Keratinocyte (primary cell): ENCODE data around the gene MS4A14. TPM values are rescaled to one million over a fixed set of nuclear protein-coding genes. Genes with fewer than 3 reads are reported as not detected.

Source experiments
- DNase-seq: peaks from one replicate; pipeline ENCODE4 v3.0.0-alpha.2; 2011; ENCODE audit warnings: low read depth, missing footprints, low spot score
- FAIRE-seq: peaks from 2 replicates; lab custom pipeline; 2011; peaks lifted over from hg19 to GRCh38; lab: Jason Lieb, UNC
- H2AFZ ChIP-seq: 2 replicates; pipeline ENCODE4 v1.6.0; 2012; ENCODE audit warnings: low read length, control low read depth, inconsistent platforms; ENCODE audit not compliant: control insufficient read depth
- H3K27ac ChIP-seq: 2 replicates; pipeline ENCODE4 v1.5.1; 2011; ENCODE audit warnings: low read length; ENCODE audit not compliant: control insufficient read depth, insufficient read depth
- H3K27me3 ChIP-seq: 3 replicates; pipeline ENCODE4 v1.6.0; 2011; ENCODE audit warnings: low read length; ENCODE audit not compliant: control insufficient read depth, insufficient read depth; ENCODE audit errors: extremely low read depth
- H3K36me3 ChIP-seq, 2 experiments: 2 replicates in 1 of 2; 3 replicates in 1 of 2; pipeline ENCODE4 v1.5.1; 2011; ENCODE audit warnings: low read length in 2 of 2, mild to moderate bottlenecking in 1 of 2; ENCODE audit not compliant: control insufficient read depth in 2 of 2, insufficient read depth in 2 of 2; ENCODE audit errors: extremely low read depth in 1 of 2
- H3K4me1 ChIP-seq: 3 replicates; pipeline ENCODE4 v1.5.1; 2011; ENCODE audit warnings: low read length; ENCODE audit not compliant: control insufficient read depth, insufficient read depth; ENCODE audit errors: extremely low read depth
- H3K4me2 ChIP-seq: 3 replicates; pipeline ENCODE4 v1.6.0; 2011; ENCODE audit warnings: low read depth, low read length; ENCODE audit not compliant: control insufficient read depth, insufficient read depth; ENCODE audit errors: extremely low read depth
- H3K4me3 ChIP-seq, 3 experiments: fragments of 200-600 bp in 1 of 3; sonication (generic) in 1 of 3; 2 replicates in 2 of 3; 3 replicates in 1 of 3; pipeline ENCODE4 v1.5.1; 2011 to 2016; ENCODE audit warnings: low read length in 3 of 3, mild to moderate bottlenecking in 3 of 3, control low read depth in 2 of 3, inconsistent platforms in 1 of 3, low read depth in 1 of 3, mixed read lengths in 1 of 3, mixed run types in 1 of 3, moderate library complexity in 1 of 3; ENCODE audit not compliant: control insufficient read depth in 2 of 3, insufficient read depth in 2 of 3; ENCODE audit errors: extremely low read depth in 1 of 3
- H3K79me2 ChIP-seq: 2 replicates; pipeline ENCODE4 v1.6.0; 2012; ENCODE audit warnings: low read length; ENCODE audit not compliant: control insufficient read depth, insufficient read depth
- H3K9ac ChIP-seq: 3 replicates; pipeline ENCODE4 v1.6.0; 2011; ENCODE audit warnings: low read length; ENCODE audit not compliant: control insufficient read depth, insufficient read depth; ENCODE audit errors: extremely low read depth
- H3K9me1 ChIP-seq: 3 replicates; pipeline ENCODE4 v1.6.0; 2011; ENCODE audit warnings: low read length; ENCODE audit not compliant: control insufficient read depth, insufficient read depth; ENCODE audit errors: extremely low read depth
- H3K9me3 ChIP-seq: 2 replicates; pipeline ENCODE4 v1.5.1; 2012; ENCODE audit warnings: low read depth, low read length; ENCODE audit not compliant: control insufficient read depth
- H4K20me1 ChIP-seq: 3 replicates; pipeline ENCODE4 v1.6.0; 2011; ENCODE audit warnings: low read length; ENCODE audit not compliant: control insufficient read depth, insufficient read depth; ENCODE audit errors: extremely low read depth
- EZH2 ChIP-seq: IDR thresholded peaks from one replicate; pipeline ENCODE4 v1.6.1; 2012; ENCODE audit warnings: inconsistent platforms, mild to moderate bottlenecking, low read length, moderate library complexity
- dilution Hi-C: fragments of 300-500 bp; cut with MboI; formaldehyde crosslinking; loops from one replicate; pipeline ENCODE4 v1.7.0; 2020; ENCODE audit warnings: low sequenced_read_pairs; ENCODE audit not compliant: extremely low pct_ligation_motif_present
- polyA plus RNA-seq, 5 experiments: library from polyadenylated mRNA; depleted of rRNA in 3 of 5; stranded (reverse) in 3 of 5; stranded (forward) in 1 of 5; unstranded in 1 of 5; fragments of >200 nt; gene quantifications; 1 replicate in 1 of 5; 2 replicates in 3 of 5; 3 replicates in 1 of 5; pipeline versions ENCODE4 v1.2.1 to v1.2.3, GENCODE V29; 2011 to 2012; ENCODE audit warnings: missing spikeins in 2 of 5, low read depth in 1 of 5, low replicate concordance in 1 of 5
- TF ChIP-seq, protein P1 (sequence below), 3 experiments: IDR thresholded peaks in 1 of 3; conservative IDR thresholded peaks in 1 of 3; optimal IDR thresholded peaks in 1 of 3; 2 replicates in 2 of 3; 3 replicates in 1 of 3; pipeline versions ENCODE3 to v1.5.1; 2011; ENCODE audit warnings: low read length in 3 of 3, mild to moderate bottlenecking in 3 of 3, moderate library complexity in 2 of 3, control low read depth in 1 of 3, inconsistent platforms in 1 of 3; ENCODE audit not compliant: insufficient read depth in 2 of 3; ENCODE audit errors: extremely low read depth in 1 of 3

The MS4A14 gene
- polyA plus RNA-seq, 1 donor (not counting 4 experiments of a cell fraction or from before 2014, with no cell fraction given) = not detected

DNA sequence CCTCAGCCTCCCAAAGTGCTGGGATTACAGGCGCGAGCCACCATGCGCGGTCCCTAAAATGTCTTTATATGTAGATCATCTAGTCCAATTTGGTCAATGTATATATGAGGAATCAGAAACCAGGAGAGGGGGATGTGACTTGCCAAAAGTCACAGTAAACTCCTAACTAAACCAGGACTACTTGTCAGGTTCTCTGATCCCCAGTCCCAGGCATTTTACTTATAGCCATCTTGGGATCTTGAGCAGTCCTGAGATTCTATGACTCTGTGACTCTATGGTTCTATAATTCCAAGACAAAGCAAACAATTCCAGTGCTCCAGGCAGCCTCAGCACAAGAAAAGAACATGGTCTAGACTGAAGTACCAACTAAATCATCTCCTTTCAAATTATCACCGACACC is 33.0 kb downstream of the MS4A14 start, which contains the start of gene MS4A5:
MS4A5 (plus strand) TSS at position 301 of the 400 bp plus-strand sequence. CDS start 103 bp downstream, outside the sequence.
- no peak within 1 kb of the TSS for H2AFZ ChIP-seq
- FAIRE-seq (no peak), DNase-seq (no peak)
- H3K27me3 ChIP-seq = no peaks in the 10 kb centered on the region
- H3K9me3 ChIP-seq = no peaks in the 10 kb centered on the region
- H3K27ac ChIP-seq = no peak within 1 kb of the TSS
- no peaks in the 10 kb centered on the region for H3K4me1 ChIP-seq
- no peak within 1 kb of the TSS for H3K4me2 ChIP-seq
- dilution Hi-C loops = no loop called here
- H3K9ac ChIP-seq = no peak within 1 kb of the TSS
- no peaks in the 10 kb centered on the region for H3K36me3 ChIP-seq
- TF ChIP-seq, protein P1, sequence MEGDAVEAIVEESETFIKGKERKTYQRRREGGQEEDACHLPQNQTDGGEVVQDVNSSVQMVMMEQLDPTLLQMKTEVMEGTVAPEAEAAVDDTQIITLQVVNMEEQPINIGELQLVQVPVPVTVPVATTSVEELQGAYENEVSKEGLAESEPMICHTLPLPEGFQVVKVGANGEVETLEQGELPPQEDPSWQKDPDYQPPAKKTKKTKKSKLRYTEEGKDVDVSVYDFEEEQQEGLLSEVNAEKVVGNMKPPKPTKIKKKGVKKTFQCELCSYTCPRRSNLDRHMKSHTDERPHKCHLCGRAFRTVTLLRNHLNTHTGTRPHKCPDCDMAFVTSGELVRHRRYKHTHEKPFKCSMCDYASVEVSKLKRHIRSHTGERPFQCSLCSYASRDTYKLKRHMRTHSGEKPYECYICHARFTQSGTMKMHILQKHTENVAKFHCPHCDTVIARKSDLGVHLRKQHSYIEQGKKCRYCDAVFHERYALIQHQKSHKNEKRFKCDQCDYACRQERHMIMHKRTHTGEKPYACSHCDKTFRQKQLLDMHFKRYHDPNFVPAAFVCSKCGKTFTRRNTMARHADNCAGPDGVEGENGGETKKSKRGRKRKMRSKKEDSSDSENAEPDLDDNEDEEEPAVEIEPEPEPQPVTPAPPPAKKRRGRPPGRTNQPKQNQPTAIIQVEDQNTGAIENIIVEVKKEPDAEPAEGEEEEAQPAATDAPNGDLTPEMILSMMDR (optimal IDR thresholded peaks at IDR 0.05 in 1 of 3, IDR thresholded peaks at IDR 0.05 in 1 of 3, conservative IDR thresholded peaks at IDR 0.05 in 1 of 3; ENCODE audit: extremely low read depth in 1 of 3, insufficient read depth in 2 of 3, low read length in 3 of 3) = no peak
- TF ChIP-seq EZH2 = no peak
- H4K20me1 ChIP-seq = no peaks in the 10 kb centered on the region
- no peaks in the 10 kb centered on the region for H3K79me2 ChIP-seq
- no peak within 1 kb of the TSS for H3K4me3 ChIP-seq
- H3K9me1 ChIP-seq = no peaks in the 10 kb centered on the region

DNA sequence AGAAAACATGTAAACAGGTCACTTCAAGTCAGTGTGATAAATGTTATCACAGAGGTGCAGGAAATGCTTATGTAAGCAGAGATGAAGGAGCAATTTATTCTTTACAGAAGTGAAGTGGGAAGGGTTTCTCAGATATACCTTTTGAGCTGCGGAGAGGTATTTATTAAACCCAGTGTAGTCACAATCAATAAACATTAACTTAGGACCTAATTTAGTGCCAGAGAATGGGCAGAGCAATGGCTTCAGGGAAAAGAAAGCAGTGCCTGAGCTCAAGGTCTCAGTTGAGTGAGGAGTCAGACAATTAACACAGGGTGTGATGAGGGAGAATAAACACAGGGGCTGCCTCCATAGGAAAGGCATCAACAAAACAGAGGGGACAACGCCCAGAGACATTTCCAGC is 35.0 kb downstream of the MS4A14 start:
- dilution Hi-C loops = no loop called here
- no peaks in the 10 kb centered on the region for H3K4me1 ChIP-seq
- H3K79me2 ChIP-seq = no peaks in the 10 kb centered on the region
- no peaks in the 10 kb centered on the region for H3K9me3 ChIP-seq
- no peak overlapping the region for H3K4me2 ChIP-seq
- no peak overlapping the region for H3K27ac ChIP-seq
- DNase-seq (no peak), FAIRE-seq (no peak)
- H2AFZ ChIP-seq = no peak overlapping the region
- H3K27me3 ChIP-seq = no peaks in the 10 kb centered on the region
- H3K4me3 ChIP-seq = no peak overlapping the region
- no peaks in the 10 kb centered on the region for H4K20me1 ChIP-seq
- no peak for TF ChIP-seq EZH2
- TF ChIP-seq, protein P1 (optimal IDR thresholded peaks at IDR 0.05 in 1 of 3, IDR thresholded peaks at IDR 0.05 in 1 of 3, conservative IDR thresholded peaks at IDR 0.05 in 1 of 3; ENCODE audit: extremely low read depth in 1 of 3, insufficient read depth in 2 of 3, low read length in 3 of 3) = no peak
- H3K36me3 ChIP-seq = no peaks in the 10 kb centered on the region
- no peak overlapping the region for H3K9ac ChIP-seq
- no peaks in the 10 kb centered on the region for H3K9me1 ChIP-seq
